PC-9 (cell line): ENCODE data around the gene PRSS50. TPM values are rescaled to one million over a fixed set of nuclear protein-coding genes. Genes with fewer than 3 reads are reported as not detected.

Source experiments
- BruUV-seq: library from RNA; stranded (reverse); fragments of 400-500 nt; replicated peaks from 2 replicates; lab custom pipeline; 2021; lab: Mats Ljungman, UMichigan
- CTCF ChIA-PET: fragments of 300-600 bp; sonication (Branson Sonifier 250); formaldehyde crosslinking; loops from one replicate; lab custom pipeline; 2022; ENCODE audit warnings: antibody characterized with exemption; lab: Charles Lee
- POLR2A ChIA-PET: fragments of 300-600 bp; sonication (Branson Sonifier 250); formaldehyde crosslinking; loops from one replicate; lab custom pipeline; 2022; ENCODE audit warnings: antibody characterized with exemption; ENCODE audit not compliant: unreplicated experiment; lab: Charles Lee
- DNase-seq, 2 experiments: peaks; one replicate each; pipeline versions ENCODE4 v3.0.0 to v3.0.0-alpha.2; 2015 to 2022; ENCODE audit warnings: mixed read lengths in 1 of 2
- H2AFZ ChIP-seq: fragments of 200-600 bp; sonication (generic); 2 replicates; pipeline ENCODE4 v1.8.1; 2017; ENCODE audit warnings: antibody characterized with exemption
- H3F3A ChIP-seq: fragments of 200-600 bp; sonication (generic); 2 replicates; pipeline ENCODE4 v1.8.1; 2017; ENCODE audit warnings: antibody characterized with exemption, mild to moderate bottlenecking, low read depth; ENCODE audit not compliant: insufficient read depth
- H3K27ac ChIP-seq: fragments of 200-600 bp; sonication (generic); 2 replicates; pipeline ENCODE4 v1.6.1; 2016; ENCODE audit warnings: mixed run types
- H3K27me3 ChIP-seq: fragments of 200-600 bp; sonication (generic); 2 replicates; pipeline ENCODE4 v1.6.1; 2016; ENCODE audit warnings: low read depth, mixed run types; ENCODE audit not compliant: insufficient read depth
- H3K36me3 ChIP-seq: fragments of 200-600 bp; sonication (generic); 2 replicates; pipeline ENCODE4 v1.6.1; 2016; ENCODE audit warnings: low read depth, mixed run types
- H3K4me1 ChIP-seq: fragments of 200-600 bp; sonication (generic); replicated peaks from 2 replicates; pipeline ENCODE4 v1.6.1; 2016; ENCODE audit warnings: mixed run types; ENCODE audit not compliant: insufficient read depth
- H3K4me2 ChIP-seq: fragments of 200-600 bp; sonication (generic); 2 replicates; pipeline ENCODE4 v1.6.1; 2017; ENCODE audit warnings: mixed run types
- H3K4me3 ChIP-seq: fragments of 200-600 bp; sonication (generic); 2 replicates; pipeline ENCODE4 v1.6.1; 2016; ENCODE audit warnings: mixed run types
- H3K79me2 ChIP-seq: fragments of 200-600 bp; sonication (generic); 2 replicates; pipeline ENCODE4 v1.6.1; 2017; ENCODE audit warnings: low read depth, mixed run types
- H3K9me2 ChIP-seq: fragments of 200-600 bp; sonication (generic); 2 replicates; pipeline ENCODE4 v1.8.1; 2017; ENCODE audit warnings: mild to moderate bottlenecking; ENCODE audit not compliant: insufficient read depth
- H3K9me3 ChIP-seq: fragments of 200-600 bp; sonication (generic); 2 replicates; pipeline ENCODE4 v1.8.1; 2016; ENCODE audit warnings: low read depth; ENCODE audit not compliant: insufficient read depth
- H4K20me1 ChIP-seq: fragments of 200-600 bp; sonication (generic); 2 replicates; pipeline ENCODE4 v1.8.1; 2017; ENCODE audit not compliant: insufficient read depth
- CTCF ChIP-seq: fragments of 200-600 bp; sonication (generic); conservative IDR thresholded peaks from 2 replicates; pipeline ENCODE4 v1.6.1; 2017; ENCODE audit warnings: mixed run types, antibody characterized with exemption, mild to moderate bottlenecking, moderate library complexity
- EZH2 ChIP-seq: fragments of 200-600 bp; sonication (generic); IDR thresholded peaks from 2 replicates; pipeline ENCODE4 v1.8.0; 2017; ENCODE audit warnings: antibody characterized with exemption, low read depth
- intact Hi-C: fragments of 100-400 bp; cut with micrococcal nuclease; formaldehyde crosslinking; loops from one replicate; pipeline ENCODE4 v1.10.0; 2022; ENCODE audit not compliant: unreplicated experiment
- total RNA-seq: library from RNA; stranded (reverse); gene quantifications from 2 replicates; pipeline ENCODE4 v1.2.3, GENCODE V29; 2021

The PRSS50 gene
- total RNA-seq, 1 experiment from 2014 or later, result 0.50 TPM

GRCh38 chr3:46725621-46726314 lies 8.1 kb upstream of the PRSS50 start:
- H3K4me3 ChIP-seq, result no peak overlapping the region
- POLR2A ChIA-PET, result no interaction called here
- no peaks in the 10 kb centered on the region for H3F3A ChIP-seq
- H3K27ac ChIP-seq, result no peak overlapping the region
- no peak overlapping the region for H2AFZ ChIP-seq
- CTCF ChIA-PET, result no interaction called here
- no peaks in the 10 kb centered on the region for H3K79me2 ChIP-seq
- intact Hi-C loops, result no loop called here
- H3K4me2 ChIP-seq, result no peak overlapping the region
- no peaks in the 10 kb centered on the region for H3K9me2 ChIP-seq
- BruUV-seq, result no TSS peak
- no peak for TF ChIP-seq CTCF
- TF ChIP-seq EZH2, result no peak
- no peaks in the 10 kb centered on the region for H3K4me1 ChIP-seq
- H3K9me3 ChIP-seq, result no peaks in the 10 kb centered on the region
- no peaks in the 10 kb centered on the region for H3K27me3 ChIP-seq
- no peak for DNase-seq
- no peaks in the 10 kb centered on the region for H4K20me1 ChIP-seq
- H3K36me3 ChIP-seq, result no peaks in the 10 kb centered on the region

- no peaks in the 10 kb centered on the region for H3K79me2 ChIP-seq
- DNase-seq, result no peak
- no peak overlapping the region for H3K4me2 ChIP-seq
- ChIA-PET POLR2A (no interaction called here), CTCF (no interaction called here)
- no peaks in the 10 kb centered on the region for H3K4me1 ChIP-seq
- no TSS peak for BruUV-seq
- H3K27ac ChIP-seq, result no peak overlapping the region
- H2AFZ ChIP-seq, result no peak overlapping the region
- no peaks in the 10 kb centered on the region for H4K20me1 ChIP-seq
- intact Hi-C loops, result no loop called here
- H3K9me3 ChIP-seq, result no peaks in the 10 kb centered on the region
- TF ChIP-seq CTCF (no peak), EZH2 (no peak)
- no peaks in the 10 kb centered on the region for H3K36me3 ChIP-seq
- no peaks in the 10 kb centered on the region for H3K27me3 ChIP-seq
- H3F3A ChIP-seq, result no peaks in the 10 kb centered on the region
- no peaks in the 10 kb centered on the region for H3K9me2 ChIP-seq
- no peak overlapping the region for H3K4me3 ChIP-seq
Measured at GRCh38 chr3:46724424-46724823, 6.8 kb upstream of the PRSS50 start.

GRCh38 chr3:46722443-46722842 lies 4.8 kb upstream of the PRSS50 start:
- TF ChIP-seq EZH2 (no peak), CTCF (no peak)
- no peak overlapping the region for H2AFZ ChIP-seq
- no peaks in the 10 kb centered on the region for H3K79me2 ChIP-seq
- H3K9me2 ChIP-seq, result no peaks in the 10 kb centered on the region
- no peak overlapping the region for H3K4me2 ChIP-seq
- no peaks in the 10 kb centered on the region for H3K4me1 ChIP-seq
- H3K27me3 ChIP-seq, result no peaks in the 10 kb centered on the region
- no peaks in the 10 kb centered on the region for H4K20me1 ChIP-seq
- H3F3A ChIP-seq, result no peaks in the 10 kb centered on the region
- DNase-seq, result no peak
- ChIA-PET POLR2A (no interaction called here), CTCF (no interaction called here)
- H3K36me3 ChIP-seq, result no peaks in the 10 kb centered on the region
- no peak overlapping the region for H3K27ac ChIP-seq
- intact Hi-C loops, result no loop called here
- no peak overlapping the region for H3K4me3 ChIP-seq
- BruUV-seq, result no TSS peak
- no peaks in the 10 kb centered on the region for H3K9me3 ChIP-seq
